Spleen (tissue), 7 donors: ENCODE measurements around the gene MAP1A.

Source experiments
- POLR2AphosphoS5 ChIP-seq, 3 donors: sonication (generic); formaldehyde crosslinking; IDR thresholded peaks; one replicate each; pipeline ENCODE4 v1.5.1; 2017; ENCODE audit warnings: antibody characterized with exemption in 3 of 3
- TF ChIP-seq, protein P1 (sequence below), 11 experiments: fragments of 200-600 bp in 7 of 11; fragments of 450-650 bp in 4 of 11; sonication (generic) in 4 of 11; IDR thresholded peaks in 8 of 11; conservative IDR thresholded peaks in 3 of 11; 1 replicate in 7 of 11; 2 replicates in 4 of 11; pipeline versions ENCODE4 v1.4.0 to v1.8.0; 2016 to 2021; ENCODE audit warnings: antibody characterized with exemption in 11 of 11, inconsistent platforms in 4 of 11, mild to moderate bottlenecking in 1 of 11
- donor health status: DM: no; HTN: no; CAD: no; lungs with moderate emphysema.
- donor health status: DM: no; HTN: no; CAD: no.
- donor health status: DM: no; HTN: no; CAD: no.

- TF ChIP-seq, protein P1, sequence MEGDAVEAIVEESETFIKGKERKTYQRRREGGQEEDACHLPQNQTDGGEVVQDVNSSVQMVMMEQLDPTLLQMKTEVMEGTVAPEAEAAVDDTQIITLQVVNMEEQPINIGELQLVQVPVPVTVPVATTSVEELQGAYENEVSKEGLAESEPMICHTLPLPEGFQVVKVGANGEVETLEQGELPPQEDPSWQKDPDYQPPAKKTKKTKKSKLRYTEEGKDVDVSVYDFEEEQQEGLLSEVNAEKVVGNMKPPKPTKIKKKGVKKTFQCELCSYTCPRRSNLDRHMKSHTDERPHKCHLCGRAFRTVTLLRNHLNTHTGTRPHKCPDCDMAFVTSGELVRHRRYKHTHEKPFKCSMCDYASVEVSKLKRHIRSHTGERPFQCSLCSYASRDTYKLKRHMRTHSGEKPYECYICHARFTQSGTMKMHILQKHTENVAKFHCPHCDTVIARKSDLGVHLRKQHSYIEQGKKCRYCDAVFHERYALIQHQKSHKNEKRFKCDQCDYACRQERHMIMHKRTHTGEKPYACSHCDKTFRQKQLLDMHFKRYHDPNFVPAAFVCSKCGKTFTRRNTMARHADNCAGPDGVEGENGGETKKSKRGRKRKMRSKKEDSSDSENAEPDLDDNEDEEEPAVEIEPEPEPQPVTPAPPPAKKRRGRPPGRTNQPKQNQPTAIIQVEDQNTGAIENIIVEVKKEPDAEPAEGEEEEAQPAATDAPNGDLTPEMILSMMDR (IDR thresholded peaks at IDR 0.05 in 8 of 11, conservative IDR thresholded peaks at IDR 0.05 in 3 of 11) = no peak
- TF ChIP-seq POLR2AphosphoS5 (IDR thresholded peaks at IDR 0.05) = no peak
Observed at GRCh38 chr15:43488790-43489189, 28.6 kb upstream of the MAP1A start.
